HG02798 (cell line): Measurements from ENCODE around the gene NEUROG2.
"Not testable (repeated sequence)": the region's sequence is repeated elsewhere in the genome, so short reads cannot be mapped to it uniquely, and the experiment has no call there.

Source experiments
- ATAC-seq: cut with Tn5 transposase; IDR thresholded peaks from one replicate; pipeline ENCODE4 v1.9.1; 2021; ENCODE audit warnings: mild to moderate bottlenecking; ENCODE audit not compliant: unreplicated experiment, poor library complexity

NEUROG2 gene

DNA sequence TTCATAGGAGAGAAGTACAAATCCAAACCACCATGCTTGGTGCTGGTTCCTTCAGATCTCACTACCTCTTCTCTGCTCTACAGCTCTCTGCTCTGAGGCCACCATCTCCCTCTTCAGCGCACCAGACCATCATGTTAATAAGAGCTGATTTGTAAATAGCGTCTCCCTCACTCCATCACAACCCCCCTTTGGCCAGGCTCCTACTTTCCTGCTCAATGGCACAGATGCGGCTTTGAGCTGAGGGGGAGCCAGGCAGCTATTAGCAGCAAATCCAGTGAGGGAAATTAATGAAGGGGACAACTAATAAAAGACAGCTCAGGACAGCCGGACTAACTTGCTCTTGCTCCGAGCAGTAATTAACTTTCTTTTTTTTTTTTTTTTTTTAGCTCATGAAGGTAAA lies 13.1 kb downstream of the NEUROG2 start:
- no peak for ATAC-seq

DNA sequence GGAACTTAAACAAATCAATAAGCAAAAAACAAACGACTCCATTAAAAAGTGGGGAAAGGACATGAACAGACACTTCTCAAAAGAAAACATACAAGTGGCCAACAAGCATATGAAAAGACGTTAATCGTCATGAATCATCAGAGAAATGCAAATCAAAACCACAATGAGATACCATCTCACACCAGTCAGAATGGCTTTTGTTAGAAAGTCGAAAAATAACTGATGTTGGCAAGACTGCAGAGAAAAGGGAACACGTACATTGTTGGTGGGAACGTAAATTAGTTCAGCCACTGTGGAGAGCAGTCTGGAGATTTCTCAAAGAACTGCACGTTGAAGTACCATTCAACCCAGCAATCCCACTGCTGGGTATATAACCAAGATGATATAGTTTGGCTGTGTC lies 23.7 kb downstream of the NEUROG2 start:
- no peak for ATAC-seq

DNA sequence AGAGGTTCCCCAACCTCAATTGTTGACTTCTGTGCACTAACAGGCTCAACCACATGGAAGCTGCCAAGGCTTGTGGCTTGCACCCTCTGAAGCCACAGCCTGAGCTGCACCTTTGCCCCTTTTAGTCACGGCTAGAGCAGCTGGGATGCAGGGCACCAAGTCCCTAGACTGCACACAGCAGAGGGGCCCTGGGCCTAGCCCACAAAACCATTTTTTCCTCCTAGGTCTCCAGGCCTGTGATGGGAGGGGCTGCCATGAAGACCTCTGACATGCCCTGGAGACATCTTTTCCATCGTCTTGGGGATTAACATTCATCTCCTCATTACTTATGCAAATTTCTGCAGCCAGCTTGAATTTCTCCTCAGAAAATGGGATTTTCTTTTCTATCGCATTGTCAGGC lies 25.2 kb downstream of the NEUROG2 start:
- not testable (repeated sequence) for ATAC-seq

DNA sequence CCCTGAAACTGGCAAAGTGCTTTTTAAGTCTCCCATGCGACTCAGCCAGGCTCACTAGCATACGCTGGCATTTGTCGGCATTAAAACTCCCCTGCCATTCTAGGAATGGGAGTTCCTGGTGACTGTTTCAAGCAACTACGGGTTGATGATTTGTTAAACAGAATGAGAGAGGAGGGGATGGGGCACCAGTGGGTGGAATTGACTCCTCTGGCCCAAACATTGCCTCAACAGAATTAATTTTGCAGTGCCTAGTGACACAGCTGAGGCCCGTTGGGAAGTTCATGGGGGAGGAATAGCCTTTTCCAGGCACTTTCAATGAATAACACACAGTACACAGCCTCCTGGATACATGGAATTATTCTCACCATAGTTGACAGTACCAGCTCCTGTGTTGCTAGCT lies 30.1 kb downstream of the NEUROG2 start:
- no peak for ATAC-seq

DNA sequence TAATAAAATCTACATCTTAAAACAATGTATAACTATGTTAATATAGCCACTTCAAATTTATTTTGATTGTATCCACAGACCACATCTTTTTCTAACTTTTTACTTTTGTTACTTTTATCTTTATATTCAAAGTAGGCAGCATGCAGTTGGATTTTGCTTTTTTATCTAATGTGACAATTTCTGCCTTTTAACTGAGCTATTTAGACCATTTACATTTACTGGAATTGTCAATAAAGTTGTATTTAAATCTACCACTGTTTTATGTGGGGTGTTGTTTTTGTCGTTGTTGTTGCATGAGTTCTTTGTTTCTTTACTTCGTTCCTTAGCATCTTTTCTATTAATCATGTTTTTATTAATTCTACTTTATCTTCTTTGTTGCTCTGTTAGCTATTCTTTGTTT lies 42.0 kb downstream of the NEUROG2 start:
- no peak for ATAC-seq

DNA sequence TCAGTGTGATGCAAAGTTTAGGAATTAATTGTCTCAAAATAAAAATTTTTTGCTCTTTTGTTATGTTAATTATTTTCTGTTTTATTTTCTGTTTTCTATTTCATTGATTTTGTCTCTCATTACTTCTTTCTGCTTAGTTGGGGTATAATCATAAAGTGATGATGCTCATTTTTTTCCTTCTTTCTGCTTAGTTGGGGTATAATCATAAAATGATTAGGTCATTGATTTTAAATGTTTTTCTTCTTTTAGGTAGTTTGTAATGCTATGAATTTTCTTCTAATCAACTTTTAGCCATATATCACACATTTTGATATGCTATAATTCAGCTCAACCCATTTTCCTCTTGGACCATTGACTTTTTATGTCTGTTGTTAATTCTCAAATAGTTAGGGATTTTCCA lies 43.7 kb downstream of the NEUROG2 start:
- ATAC-seq: no peak
